GM23338 (cell line): ENCODE results near the gene ZNF460. TPM values are rescaled to one million over a fixed set of nuclear protein-coding genes. Genes with fewer than 3 reads are reported as not detected.

ENCODE experiments used
- ATAC-seq: fragments of 200-7000 bp; cut with Tn5 transposase; 3 replicates; pipeline ENCODE4 v1.9.1; 2020
- DNase-seq: peaks from one replicate; pipeline ENCODE4 v3.0.0-alpha.2; 2015; ENCODE audit warnings: low spot score
- H2AFZ ChIP-seq: fragments of 200-600 bp; sonication (generic); 2 replicates; pipeline ENCODE4 v1.8.0; 2016; ENCODE audit warnings: antibody characterized with exemption, mild to moderate bottlenecking, moderate library complexity
- H3F3A ChIP-seq: fragments of 200-600 bp; sonication (generic); replicated peaks from 2 replicates; pipeline ENCODE4 v1.8.0; 2017; ENCODE audit warnings: antibody characterized with exemption, mixed run types, low read depth
- H3K27ac ChIP-seq: fragments of 200-600 bp; sonication (generic); 2 replicates; pipeline ENCODE4 v1.6.1; 2016; ENCODE audit warnings: low read depth
- H3K27me3 ChIP-seq: fragments of 200-600 bp; sonication (generic); 2 replicates; pipeline ENCODE4 v1.8.0; 2016; ENCODE audit warnings: mild to moderate bottlenecking, mixed run types, moderate library complexity; ENCODE audit not compliant: insufficient read depth
- H3K36me3 ChIP-seq: fragments of 200-600 bp; sonication (generic); 2 replicates; pipeline ENCODE4 v1.8.0; 2016; ENCODE audit warnings: mild to moderate bottlenecking; ENCODE audit not compliant: insufficient read depth
- H3K4me1 ChIP-seq: fragments of 200-600 bp; sonication (generic); 2 replicates; pipeline ENCODE4 v1.8.0; 2016; ENCODE audit warnings: mild to moderate bottlenecking, moderate library complexity; ENCODE audit not compliant: insufficient read depth
- H3K4me2 ChIP-seq: fragments of 200-600 bp; sonication (generic); 2 replicates; pipeline ENCODE4 v1.7.1; 2017; ENCODE audit warnings: mixed run types
- H3K4me3 ChIP-seq: fragments of 200-600 bp; sonication (generic); 2 replicates; pipeline ENCODE4 v1.6.1; 2016; ENCODE audit warnings: mixed run types
- H3K79me2 ChIP-seq: fragments of 200-600 bp; sonication (generic); replicated peaks from 2 replicates; pipeline ENCODE4 v1.8.0; 2017; ENCODE audit warnings: mild to moderate bottlenecking; ENCODE audit not compliant: insufficient read depth
- H3K9me2 ChIP-seq: fragments of 200-600 bp; sonication (generic); 2 replicates; pipeline ENCODE4 v1.8.0; 2017; ENCODE audit not compliant: insufficient read depth
- H4K20me1 ChIP-seq: fragments of 200-600 bp; sonication (generic); replicated peaks from 2 replicates; pipeline ENCODE4 v1.8.0; 2017; ENCODE audit warnings: mild to moderate bottlenecking; ENCODE audit not compliant: insufficient read depth
- H3K27ac Mint-ChIP-seq: 2 replicates; pipeline ENCODE4 v1.8.0; 2020; ENCODE audit warnings: inconsistent platforms, mild to moderate bottlenecking, moderate library complexity, mixed read lengths
- H3K27me3 Mint-ChIP-seq: 3 replicates; pipeline ENCODE4 v1.8.0; 2022; ENCODE audit warnings: low read depth, mild to moderate bottlenecking, moderate library complexity, mixed read lengths, inconsistent platforms; ENCODE audit not compliant: insufficient read depth, poor library complexity
- H3K36me3 Mint-ChIP-seq: 3 replicates; pipeline ENCODE4 v1.8.0; 2021; ENCODE audit warnings: low read depth, mild to moderate bottlenecking, inconsistent platforms, moderate library complexity, mixed read lengths
- H3K4me1 Mint-ChIP-seq: 3 replicates; pipeline ENCODE4 v1.8.0; 2020; ENCODE audit warnings: mild to moderate bottlenecking, inconsistent platforms, mixed read lengths
- H3K4me3 Mint-ChIP-seq: 3 replicates; pipeline ENCODE4 v1.8.0; 2021; ENCODE audit warnings: moderate library complexity, mild to moderate bottlenecking, inconsistent platforms, mixed read lengths
- H3K9me3 Mint-ChIP-seq: 3 replicates; pipeline ENCODE4 v1.8.0; 2020; ENCODE audit warnings: moderate library complexity, mild to moderate bottlenecking, inconsistent platforms, mixed read lengths
- CREB1 ChIP-seq: fragments of 250-450 bp; sonication (Bioruptor Pico); IDR thresholded peaks from 2 replicates; pipeline ENCODE4 v1.5.0; 2020; ENCODE audit warnings: low read depth, mild to moderate bottlenecking, moderate library complexity
- CTCF ChIP-seq, 2 experiments: fragments of 200-600 bp in 1 of 2; sonication (generic) in 1 of 2; conservative IDR thresholded peaks; 2 replicates each; pipeline versions ENCODE4 v1.5.1 to v1.6.1; 2016 to 2017; ENCODE audit warnings: antibody characterized with exemption in 2 of 2, low read depth in 2 of 2, mild to moderate bottlenecking in 2 of 2, moderate library complexity in 1 of 2
- ETS1 ChIP-seq: IDR thresholded peaks from 2 replicates; pipeline ENCODE4 v1.6.1; 2016; ENCODE audit warnings: antibody characterized with exemption
- EZH2 ChIP-seq: fragments of 200-600 bp; sonication (generic); IDR thresholded peaks from one replicate; pipeline ENCODE4 v1.8.0; 2017; ENCODE audit warnings: antibody characterized with exemption, mild to moderate bottlenecking, low read depth; ENCODE audit not compliant: unreplicated experiment
- EZH2phosphoT487 ChIP-seq: fragments of 200-600 bp; sonication (generic); IDR thresholded peaks from one replicate; pipeline ENCODE4 v1.8.1; 2018; ENCODE audit warnings: antibody characterized with exemption; ENCODE audit not compliant: unreplicated experiment
- JUNB ChIP-seq: IDR thresholded peaks from one replicate; pipeline ENCODE4 v1.6.1; 2016; ENCODE audit warnings: antibody characterized with exemption; ENCODE audit not compliant: unreplicated experiment
- NANOG ChIP-seq: IDR thresholded peaks from 2 replicates; pipeline ENCODE4 v1.6.1; 2016; ENCODE audit warnings: antibody characterized with exemption, borderline replicate concordance
- POLR2AphosphoS5 ChIP-seq: IDR thresholded peaks from 2 replicates; pipeline ENCODE4 v1.6.1; 2016; ENCODE audit warnings: antibody characterized with exemption, low read depth
- REST ChIP-seq: IDR thresholded peaks from one replicate; pipeline ENCODE4 v1.6.1; 2018; ENCODE audit warnings: antibody characterized with exemption; ENCODE audit not compliant: unreplicated experiment
- STAT1 ChIP-seq: IDR thresholded peaks from one replicate; pipeline ENCODE4 v1.6.1; 2016; ENCODE audit warnings: antibody characterized with exemption; ENCODE audit not compliant: unreplicated experiment
- ZNF114 ChIP-seq: fragments of 250-450 bp; sonication (Bioruptor Pico); IDR thresholded peaks from 2 replicates; pipeline ENCODE4 v1.5.0; 2020; ENCODE audit warnings: mild to moderate bottlenecking, moderate library complexity
- ZNF331 ChIP-seq: fragments of 250-450 bp; sonication (Bioruptor Pico); IDR thresholded peaks from 2 replicates; pipeline ENCODE4 v1.5.0; 2020; ENCODE audit warnings: low read depth, mild to moderate bottlenecking, moderate library complexity
- ZNF462 ChIP-seq: fragments of 250-450 bp; sonication (Bioruptor Pico); IDR thresholded peaks from 2 replicates; pipeline ENCODE4 v1.5.0; 2020; ENCODE audit warnings: mild to moderate bottlenecking, moderate library complexity
- polyA plus RNA-seq: library from polyadenylated mRNA; unstranded; fragments of >200 nt; fragmentation: Nextera tagmentation; extraction: Ambion mirVana; gene quantifications from 2 replicates; pipeline ENCODE4 v1.2.1, GENCODE V29; 2016
- total RNA-seq: library from RNA; depleted of rRNA; stranded (reverse); fragments of >200 nt; shearing (Covaris generic); gene quantifications from 2 replicates; pipeline ENCODE4 v1.2.3, GENCODE V29; 2014

The ZNF460 gene
- total and polyA plus RNA-seq, 2 experiments from 2014 or later: 3.4 to 81.7 TPM

- H3K4me3 Mint-ChIP-seq: no peak overlapping the region
These were observed 13.0 kb upstream of the ZNF460 start for GRCh38 chr19:57267291-57267690.

More at GRCh38 chr19:57267291-57267690, 13.0 kb upstream of the ZNF460 start:
- DNase-seq (peak; percentile 6), ATAC-seq (no peak)
- no peaks in the 10 kb centered on the region for H3K9me3 Mint-ChIP-seq
- H3K4me1 ChIP-seq: peaks cover 10% of the 10 kb centered on the region; the same call in 1 of the 2 replicates
- H3K27me3 Mint-ChIP-seq: no peaks in the 10 kb centered on the region
- H3F3A ChIP-seq: no peaks in the 10 kb centered on the region
- no peak overlapping the region for H3K27ac ChIP-seq
- H3K4me1 Mint-ChIP-seq: peaks cover 22% of the 10 kb centered on the region
- no peaks in the 10 kb centered on the region for H3K79me2 ChIP-seq
- no peak overlapping the region for H3K4me2 ChIP-seq
- H3K27me3 ChIP-seq: no peaks in the 10 kb centered on the region
- no peaks in the 10 kb centered on the region for H3K9me2 ChIP-seq
- H3K36me3 Mint-ChIP-seq: no peaks in the 10 kb centered on the region
- H3K4me3 ChIP-seq: no peak overlapping the region
- H3K36me3 ChIP-seq: no peaks in the 10 kb centered on the region
- no peaks in the 10 kb centered on the region for H4K20me1 ChIP-seq
- TF ChIP-seq ZNF462 (CRISPR knock-in tag) (no peak), STAT1 (no peak), ETS1 (no peak), EZH2 (no peak), CREB1 (CRISPR knock-in tag) (no peak), NANOG (no peak), JUNB (no peak), ZNF114 (no peak), POLR2AphosphoS5 (no peak), EZH2phosphoT487 (no peak), CTCF (conservative IDR thresholded peaks at IDR 0.05; ENCODE audit: low read depth in 2 of 2) (no peak), REST (no peak), ZNF331 (CRISPR knock-in tag) (no peak)
- H3K27ac Mint-ChIP-seq: no peak overlapping the region
- H2AFZ ChIP-seq: no peak overlapping the region
